Body of pancreas (tissue), 4 donors: Measurements from ENCODE around the gene NPPA.

Source experiments
- POLR2A ChIP-seq, 3 donors: fragments of 450-650 bp; IDR thresholded peaks; one replicate each; pipeline ENCODE4 v1.6.1; 2016; ENCODE audit warnings: antibody characterized with exemption in 3 of 3, mild to moderate bottlenecking in 2 of 3
- TF ChIP-seq, protein P1 (sequence below), 7 experiments: fragments of 450-650 bp in 4 of 7; fragments of 200-600 bp in 3 of 7; sonication (generic) in 3 of 7; IDR thresholded peaks; one replicate each; pipeline ENCODE4 v1.5.1; 2016 to 2019; ENCODE audit warnings: antibody characterized with exemption in 7 of 7

DNA sequence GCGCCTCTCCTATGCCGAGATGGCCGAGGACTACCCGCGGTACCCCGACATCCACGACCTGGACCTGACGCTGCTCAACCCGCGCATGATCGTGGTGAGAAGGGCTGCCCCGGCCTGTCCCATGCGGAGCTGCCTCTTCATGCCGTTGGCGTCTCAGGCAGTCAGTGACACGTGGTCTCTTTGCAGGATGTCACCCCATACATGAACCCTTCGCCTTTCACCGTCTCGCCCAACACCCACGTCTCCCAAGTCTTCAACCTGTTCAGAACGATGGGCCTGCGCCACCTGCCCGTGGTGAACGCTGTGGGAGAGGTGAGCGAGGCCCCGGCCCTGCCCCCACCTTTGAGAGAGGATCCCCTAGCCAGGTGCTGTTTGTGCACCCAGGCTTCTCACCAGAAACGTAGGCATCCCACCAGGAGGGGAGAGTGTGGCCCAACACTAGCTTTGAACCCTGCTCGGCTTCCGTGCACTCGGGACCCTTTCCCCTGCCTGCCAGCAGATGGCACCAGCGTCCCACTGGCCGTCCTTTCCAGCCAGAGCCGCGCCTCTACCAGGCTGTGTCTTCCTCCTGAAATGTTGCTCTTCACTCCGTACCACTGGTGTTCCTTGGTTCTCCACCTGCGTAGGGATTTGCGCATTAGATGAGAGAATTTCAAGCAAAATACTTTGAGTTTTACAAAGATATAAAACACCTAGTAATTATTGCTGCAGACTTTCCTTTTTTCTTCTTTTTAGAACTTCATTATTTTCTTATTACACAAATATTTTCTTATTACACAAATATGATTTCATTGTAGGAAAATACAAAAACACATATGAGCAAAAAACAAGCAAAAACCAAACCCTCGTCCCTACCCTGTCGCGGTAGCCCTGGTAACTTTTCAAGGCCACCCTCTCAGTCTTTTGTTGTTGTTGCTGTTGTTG, 9.0 kb downstream of the NPPA start:
- TF ChIP-seq, protein P1, sequence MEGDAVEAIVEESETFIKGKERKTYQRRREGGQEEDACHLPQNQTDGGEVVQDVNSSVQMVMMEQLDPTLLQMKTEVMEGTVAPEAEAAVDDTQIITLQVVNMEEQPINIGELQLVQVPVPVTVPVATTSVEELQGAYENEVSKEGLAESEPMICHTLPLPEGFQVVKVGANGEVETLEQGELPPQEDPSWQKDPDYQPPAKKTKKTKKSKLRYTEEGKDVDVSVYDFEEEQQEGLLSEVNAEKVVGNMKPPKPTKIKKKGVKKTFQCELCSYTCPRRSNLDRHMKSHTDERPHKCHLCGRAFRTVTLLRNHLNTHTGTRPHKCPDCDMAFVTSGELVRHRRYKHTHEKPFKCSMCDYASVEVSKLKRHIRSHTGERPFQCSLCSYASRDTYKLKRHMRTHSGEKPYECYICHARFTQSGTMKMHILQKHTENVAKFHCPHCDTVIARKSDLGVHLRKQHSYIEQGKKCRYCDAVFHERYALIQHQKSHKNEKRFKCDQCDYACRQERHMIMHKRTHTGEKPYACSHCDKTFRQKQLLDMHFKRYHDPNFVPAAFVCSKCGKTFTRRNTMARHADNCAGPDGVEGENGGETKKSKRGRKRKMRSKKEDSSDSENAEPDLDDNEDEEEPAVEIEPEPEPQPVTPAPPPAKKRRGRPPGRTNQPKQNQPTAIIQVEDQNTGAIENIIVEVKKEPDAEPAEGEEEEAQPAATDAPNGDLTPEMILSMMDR (IDR thresholded peaks at IDR 0.05): peak; percentile 89 to 98 (median 90)
- no peak for TF ChIP-seq POLR2A (IDR thresholded peaks at IDR 0.05)
